Measurements from ENCODE around the gene SLC25A45. TPM values are rescaled to one million over a fixed set of nuclear protein-coding genes. Genes with fewer than 3 reads are reported as not detected.

The SLC25A45 gene
- total RNA-seq, 1 donor from 2014 or later: 2.2 TPM

DNA sequence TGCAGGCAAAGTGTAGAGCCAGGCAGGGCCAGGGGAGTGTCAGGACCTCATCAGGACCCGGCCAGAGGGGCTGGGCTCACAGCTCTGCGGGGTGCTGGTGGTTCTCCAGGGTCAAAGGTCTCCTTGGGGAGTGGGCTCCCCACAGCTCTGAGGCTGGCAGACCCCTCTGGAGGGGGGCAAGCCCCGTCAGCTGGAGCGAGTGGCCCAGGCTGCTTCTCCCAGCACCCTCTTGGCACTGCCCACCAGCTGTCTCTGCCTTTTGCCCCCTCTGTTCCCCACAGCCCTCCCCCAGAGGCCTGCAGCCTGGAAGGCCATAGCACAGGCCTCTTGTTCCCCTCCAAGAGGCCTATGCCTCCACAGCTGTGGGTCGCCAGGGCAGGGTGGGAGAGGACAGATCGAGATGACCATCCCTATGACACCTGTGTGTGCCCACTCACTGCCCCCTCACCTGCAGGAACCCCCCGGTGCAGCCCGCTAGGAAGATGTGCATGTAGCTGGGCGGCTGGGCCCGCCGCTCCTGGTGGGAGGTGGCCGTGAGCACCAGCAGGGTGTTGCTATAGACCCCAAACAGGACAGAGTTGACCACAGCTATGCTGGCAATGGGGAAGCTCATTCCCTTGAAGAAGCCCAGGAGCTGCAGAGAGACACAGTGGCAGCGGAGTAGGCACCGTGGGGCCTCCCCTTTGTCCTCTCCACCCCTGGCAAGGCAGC, 3.4 kb downstream of the SLC25A45 start:
- H3K4me3 ChIP-seq: no peak overlapping the region

DNA sequence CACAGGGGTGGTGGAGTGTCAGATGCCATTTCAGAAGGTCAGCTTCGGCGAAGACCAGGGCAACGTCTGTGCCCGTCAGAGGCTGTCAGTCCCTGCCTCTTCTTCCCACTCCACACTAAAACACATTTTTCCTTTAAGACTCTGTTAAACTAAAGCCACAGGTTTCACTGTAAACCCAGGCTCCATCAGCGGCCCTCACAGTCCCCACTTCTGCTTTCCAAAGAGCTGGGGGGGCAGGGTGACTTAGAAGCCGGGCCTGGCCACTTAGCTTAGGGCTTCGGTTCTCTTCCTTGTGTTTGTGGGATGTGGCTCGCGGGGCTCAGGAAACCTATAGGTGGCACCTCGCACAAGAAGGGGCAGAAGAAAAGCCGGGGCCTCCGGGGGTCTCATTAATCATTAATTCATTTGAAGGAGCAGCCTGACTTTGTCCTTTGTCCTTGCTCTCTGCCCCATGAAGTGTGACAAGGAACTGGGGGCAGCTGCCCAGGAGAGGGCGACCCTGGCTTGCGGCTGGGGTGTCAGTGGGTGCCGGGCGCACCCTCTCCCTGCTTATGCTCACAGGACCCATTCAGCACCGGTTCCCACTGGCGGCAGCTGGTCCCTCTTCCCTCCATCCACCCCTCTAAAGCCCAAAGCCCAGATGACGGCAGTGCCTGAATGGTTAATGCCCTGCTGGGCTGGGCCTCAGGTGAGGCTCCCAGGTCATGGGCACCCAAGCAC, 4.1 kb downstream of the SLC25A45 start:
- Histone ChIP-seq H3K36me3 (no peaks in the 10 kb centered on the region), H3K4me3 (no peak overlapping the region), H3K9me3 (no peaks in the 10 kb centered on the region), H3K4me1 (peaks cover 32% of the 10 kb centered on the region), H3K27ac (no peak overlapping the region), H3K27me3 (no peaks in the 10 kb centered on the region)
- no peak for TF ChIP-seq POLR2AphosphoS5 (IDR thresholded peaks at IDR 0.05; ENCODE audit: insufficient read depth in 1 of 2, low read depth in 1 of 2)
- TF ChIP-seq POLR2A (IDR thresholded peaks at IDR 0.05): no peak
- TF ChIP-seq, protein P1, sequence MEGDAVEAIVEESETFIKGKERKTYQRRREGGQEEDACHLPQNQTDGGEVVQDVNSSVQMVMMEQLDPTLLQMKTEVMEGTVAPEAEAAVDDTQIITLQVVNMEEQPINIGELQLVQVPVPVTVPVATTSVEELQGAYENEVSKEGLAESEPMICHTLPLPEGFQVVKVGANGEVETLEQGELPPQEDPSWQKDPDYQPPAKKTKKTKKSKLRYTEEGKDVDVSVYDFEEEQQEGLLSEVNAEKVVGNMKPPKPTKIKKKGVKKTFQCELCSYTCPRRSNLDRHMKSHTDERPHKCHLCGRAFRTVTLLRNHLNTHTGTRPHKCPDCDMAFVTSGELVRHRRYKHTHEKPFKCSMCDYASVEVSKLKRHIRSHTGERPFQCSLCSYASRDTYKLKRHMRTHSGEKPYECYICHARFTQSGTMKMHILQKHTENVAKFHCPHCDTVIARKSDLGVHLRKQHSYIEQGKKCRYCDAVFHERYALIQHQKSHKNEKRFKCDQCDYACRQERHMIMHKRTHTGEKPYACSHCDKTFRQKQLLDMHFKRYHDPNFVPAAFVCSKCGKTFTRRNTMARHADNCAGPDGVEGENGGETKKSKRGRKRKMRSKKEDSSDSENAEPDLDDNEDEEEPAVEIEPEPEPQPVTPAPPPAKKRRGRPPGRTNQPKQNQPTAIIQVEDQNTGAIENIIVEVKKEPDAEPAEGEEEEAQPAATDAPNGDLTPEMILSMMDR (IDR thresholded peaks at IDR 0.05): no peak
- DNase-seq (ENCODE audit: extremely low spot score in 2 of 2): no peak
- intact Hi-C loops (cut with DNase I): loop anchor here (2.0 kb wide), 1 partner anchor 24 kb away; the partner anchor contains the start of gene TIGD3

More for the DNA sequence above, 3.4 kb downstream of the SLC25A45 start:
- DNase-seq (ENCODE audit: extremely low spot score in 2 of 2): no peak
- no peaks in the 10 kb centered on the region for H3K9me3 ChIP-seq
- TF ChIP-seq, protein P1 (IDR thresholded peaks at IDR 0.05): no peak
- TF ChIP-seq POLR2AphosphoS5 (IDR thresholded peaks at IDR 0.05; ENCODE audit: insufficient read depth in 1 of 2, low read depth in 1 of 2) (no peak), POLR2A (IDR thresholded peaks at IDR 0.05) (no peak)
- intact Hi-C loops (cut with DNase I): loop anchor here (2.0 kb wide), 1 partner anchor 24 kb away; the partner anchor contains the start of gene TIGD3
- H3K4me1 ChIP-seq: peaks cover 39% of the 10 kb centered on the region
- H3K27ac ChIP-seq: no peak overlapping the region
- no peaks in the 10 kb centered on the region for H3K27me3 ChIP-seq
- H3K36me3 ChIP-seq: no peaks in the 10 kb centered on the region

- no peaks in the 10 kb centered on the region for H3K9me3 ChIP-seq
- no peak overlapping the region for H3K4me3 ChIP-seq
- no peak for DNase-seq (ENCODE audit: extremely low spot score in 2 of 2)
- H3K27ac ChIP-seq: no peak overlapping the region
- no peaks in the 10 kb centered on the region for H3K36me3 ChIP-seq
- no peaks in the 10 kb centered on the region for H3K27me3 ChIP-seq
- TF ChIP-seq POLR2A (IDR thresholded peaks at IDR 0.05) (no peak), POLR2AphosphoS5 (IDR thresholded peaks at IDR 0.05; ENCODE audit: insufficient read depth in 1 of 2, low read depth in 1 of 2) (no peak)
- TF ChIP-seq, protein P1 (IDR thresholded peaks at IDR 0.05): no peak
- intact Hi-C loops (cut with DNase I): loop anchor here (2.0 kb wide), 1 partner anchor 23 kb away; the partner anchor contains the start of gene TIGD3
- peaks cover 26% of the 10 kb centered on the region for H3K4me1 ChIP-seq
Observed at GRCh38 chr11:65377777-65378176, 4.7 kb downstream of the SLC25A45 start.

DNA sequence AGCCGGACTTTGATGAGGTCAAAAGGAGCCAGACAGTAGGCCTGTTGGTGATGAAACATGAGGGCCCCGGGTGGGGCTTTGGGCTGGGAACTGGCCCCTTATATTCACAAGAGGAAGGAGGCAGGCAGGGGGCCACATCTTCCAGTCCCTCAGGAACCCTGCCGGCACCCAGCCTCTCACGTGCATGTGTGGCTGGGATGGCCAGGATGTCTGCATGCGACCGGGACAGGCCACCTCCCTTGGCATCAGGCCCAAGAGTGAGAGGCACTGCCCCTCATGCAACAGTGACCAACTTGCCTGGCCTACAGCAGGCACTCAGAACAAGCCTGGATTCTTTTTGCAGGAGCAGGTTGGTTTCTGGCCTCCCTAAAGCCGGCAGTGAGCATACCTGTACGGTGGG, 5.4 kb downstream of the SLC25A45 start:
- intact Hi-C loops (cut with DNase I): no loop called here
- H3K9me3 ChIP-seq: no peaks in the 10 kb centered on the region
- TF ChIP-seq, protein P1 (IDR thresholded peaks at IDR 0.05): no peak
- no peak for TF ChIP-seq POLR2A (IDR thresholded peaks at IDR 0.05)
- no peak for TF ChIP-seq POLR2AphosphoS5 (IDR thresholded peaks at IDR 0.05; ENCODE audit: insufficient read depth in 1 of 2, low read depth in 1 of 2)

More for the DNA sequence above, 5.4 kb downstream of the SLC25A45 start:
- Histone ChIP-seq H3K27ac (no peak overlapping the region), H3K4me3 (no peak overlapping the region), H3K4me1 (peaks cover 21% of the 10 kb centered on the region), H3K36me3 (no peaks in the 10 kb centered on the region), H3K27me3 (no peaks in the 10 kb centered on the region)
- no peak for DNase-seq (ENCODE audit: extremely low spot score in 2 of 2)

Data from vagina (tissue), 2 donors.